ENCODE results near the gene MCHR1. TPM values are rescaled to one million over a fixed set of nuclear protein-coding genes. Genes with fewer than 3 reads are reported as not detected.

The MCHR1 gene
- total RNA-seq, 4 donors from 2014 or later = not detected

- ATAC-seq (ENCODE audit: low FRiP score) = peak; percentile 97
Measured at GRCh38 chr22:40636380-40637182, 42.7 kb upstream of the MCHR1 start, which contains the start of gene MRTFA. MRTFA (minus strand) TSS chr22:40636719.

GRCh38 chr22:40637183-40638150, 41.8 kb upstream of the MCHR1 start:
- peak; percentile 30 for ATAC-seq (ENCODE audit: low FRiP score)
- peak; percentile 53 for DNase-seq (ENCODE audit: low spot score)
- no peak for TF ChIP-seq CTCF (IDR thresholded peaks at IDR 0.05)

More at GRCh38 chr22:40636380-40637182, 42.7 kb upstream of the MCHR1 start, which contains the start of gene MRTFA:
- peak; percentile 99 for DNase-seq (ENCODE audit: low spot score)
- no peak for TF ChIP-seq CTCF (IDR thresholded peaks at IDR 0.05)

DNA sequence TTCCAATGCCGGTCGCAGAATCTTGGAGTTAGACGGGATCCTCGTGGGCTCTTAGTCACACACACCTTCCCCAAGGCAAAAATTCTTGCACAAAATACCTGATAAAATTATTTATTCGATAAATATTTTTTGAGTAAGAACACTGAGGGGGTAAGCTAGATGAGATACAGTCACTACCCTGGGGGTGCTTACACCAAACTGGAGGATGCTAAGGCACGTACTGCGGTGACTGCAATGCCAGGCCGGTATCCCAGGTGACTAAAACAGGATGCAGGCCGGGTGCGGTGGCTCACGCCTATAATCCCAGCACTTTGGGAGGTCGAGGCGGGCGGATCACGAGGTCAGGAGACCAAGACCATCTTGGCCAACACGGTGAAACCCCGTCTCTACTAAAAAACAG, 41.0 kb upstream of the MCHR1 start:
- DNase-seq (ENCODE audit: low spot score) (no peak), ATAC-seq (ENCODE audit: low FRiP score) (no peak)
- no peak for TF ChIP-seq CTCF (IDR thresholded peaks at IDR 0.05)

DNA sequence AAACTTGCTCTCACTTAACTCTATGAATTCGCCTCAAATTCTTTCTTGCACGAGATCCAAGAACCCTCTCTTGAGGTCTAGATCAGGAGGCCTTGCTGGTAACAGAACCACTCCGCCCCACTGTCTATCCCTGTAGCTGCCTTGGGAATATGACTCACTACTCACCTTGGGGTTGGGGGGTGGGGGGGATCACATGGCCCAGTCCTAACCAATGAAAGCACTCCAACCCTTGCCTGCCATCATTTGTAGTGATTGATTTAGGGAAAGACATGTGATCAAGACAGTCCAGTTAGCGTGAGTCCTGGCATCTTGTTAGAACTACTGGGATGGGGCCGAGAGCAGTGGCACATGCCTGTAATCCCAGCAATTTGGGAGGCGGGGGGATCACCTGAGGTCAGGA, 38.0 kb upstream of the MCHR1 start:
- DNase-seq (ENCODE audit: low spot score) = no peak
- TF ChIP-seq CTCF (IDR thresholded peaks at IDR 0.05) = no peak
- no peak for ATAC-seq (ENCODE audit: low FRiP score)

DNA sequence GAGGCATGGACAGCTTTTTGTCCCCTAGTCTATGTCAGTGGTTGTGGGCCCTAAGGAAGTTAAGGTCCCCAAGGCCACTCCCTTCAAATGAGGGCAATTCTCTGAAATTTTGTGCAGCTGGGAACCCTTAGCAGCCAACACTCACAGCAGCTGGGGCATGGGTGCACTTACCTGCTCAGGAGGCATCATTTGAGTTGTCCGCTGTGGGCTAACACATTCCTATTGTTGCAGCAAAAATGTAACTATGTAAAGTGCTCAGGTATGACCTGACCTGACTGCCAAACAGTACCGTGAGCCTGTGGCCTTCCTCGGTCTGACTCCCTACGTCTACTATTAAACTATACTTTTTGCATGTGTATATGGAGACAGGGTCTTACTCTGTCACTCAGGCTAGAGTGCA, 37.0 kb upstream of the MCHR1 start:
- TF ChIP-seq CTCF (IDR thresholded peaks at IDR 0.05) = no peak
- no peak for DNase-seq (ENCODE audit: low spot score)
- ATAC-seq (ENCODE audit: low FRiP score) = no peak

GRCh38 chr22:40645579-40646197, 33.6 kb upstream of the MCHR1 start:
- no peak for DNase-seq (ENCODE audit: low spot score)
- no peak for ATAC-seq (ENCODE audit: low FRiP score)
- TF ChIP-seq CTCF (IDR thresholded peaks at IDR 0.05) = no peak
